22Rv1 (cell line): ENCODE results near the gene EIF3L.

ENCODE experiments used
- H3K27ac ChIP-seq: fragments of 450-650 bp; 2 replicates; pipeline ENCODE4 v1.5.1; 2017
- ZFX ChIP-seq: fragments of 450-650 bp; IDR thresholded peaks from 2 replicates; pipeline ENCODE4 v1.6.1; 2017; ENCODE audit warnings: antibody characterized with exemption, borderline replicate concordance
- TF ChIP-seq, protein P1 (sequence below): fragments of 450-650 bp; IDR thresholded peaks from 2 replicates; pipeline ENCODE4 v1.5.1; 2017; ENCODE audit warnings: mild to moderate bottlenecking

Gene EIF3L

GRCh38 chr22:37907036-37907954 lies 58.1 kb downstream of the EIF3L start:
- TF ChIP-seq, protein P1, sequence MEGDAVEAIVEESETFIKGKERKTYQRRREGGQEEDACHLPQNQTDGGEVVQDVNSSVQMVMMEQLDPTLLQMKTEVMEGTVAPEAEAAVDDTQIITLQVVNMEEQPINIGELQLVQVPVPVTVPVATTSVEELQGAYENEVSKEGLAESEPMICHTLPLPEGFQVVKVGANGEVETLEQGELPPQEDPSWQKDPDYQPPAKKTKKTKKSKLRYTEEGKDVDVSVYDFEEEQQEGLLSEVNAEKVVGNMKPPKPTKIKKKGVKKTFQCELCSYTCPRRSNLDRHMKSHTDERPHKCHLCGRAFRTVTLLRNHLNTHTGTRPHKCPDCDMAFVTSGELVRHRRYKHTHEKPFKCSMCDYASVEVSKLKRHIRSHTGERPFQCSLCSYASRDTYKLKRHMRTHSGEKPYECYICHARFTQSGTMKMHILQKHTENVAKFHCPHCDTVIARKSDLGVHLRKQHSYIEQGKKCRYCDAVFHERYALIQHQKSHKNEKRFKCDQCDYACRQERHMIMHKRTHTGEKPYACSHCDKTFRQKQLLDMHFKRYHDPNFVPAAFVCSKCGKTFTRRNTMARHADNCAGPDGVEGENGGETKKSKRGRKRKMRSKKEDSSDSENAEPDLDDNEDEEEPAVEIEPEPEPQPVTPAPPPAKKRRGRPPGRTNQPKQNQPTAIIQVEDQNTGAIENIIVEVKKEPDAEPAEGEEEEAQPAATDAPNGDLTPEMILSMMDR = no peak
- TF ChIP-seq ZFX = no peak
- H3K27ac ChIP-seq = peak overlapping the region; percentile 67

- no peak overlapping the region for H3K27ac ChIP-seq
- no peak for TF ChIP-seq ZFX
- TF ChIP-seq, protein P1 = no peak
Measured at GRCh38 chr22:37909766-37910165, 60.5 kb downstream of the EIF3L start.

GRCh38 chr22:37910890-37911672 lies 61.9 kb downstream of the EIF3L start:
- H3K27ac ChIP-seq = no peak overlapping the region

GRCh38 chr22:37911697-37912096 lies 62.5 kb downstream of the EIF3L start:
- no peak overlapping the region for H3K27ac ChIP-seq
- TF ChIP-seq ZFX = no peak
- TF ChIP-seq, protein P1 = no peak

More at GRCh38 chr22:37910890-37911672, 61.9 kb downstream of the EIF3L start:
- TF ChIP-seq, protein P1 = no peak
- TF ChIP-seq ZFX = no peak

- H3K27ac ChIP-seq = no peak overlapping the region
Measured at GRCh38 chr22:37912171-37912570, 63.0 kb downstream of the EIF3L start.

GRCh38 chr22:37913233-37913721 lies 64.1 kb downstream of the EIF3L start:
- TF ChIP-seq, protein P1 = no peak
- no peak for TF ChIP-seq ZFX
- H3K27ac ChIP-seq = no peak overlapping the region

More at GRCh38 chr22:37912171-37912570, 63.0 kb downstream of the EIF3L start:
- TF ChIP-seq, protein P1 = no peak
- no peak for TF ChIP-seq ZFX
